Hepatocyte (in vitro differentiated cells): Measurements from ENCODE around the gene CYFIP1. TPM values are rescaled to one million over a fixed set of nuclear protein-coding genes. Genes with fewer than 3 reads are reported as not detected.

Source experiments
- DNase-seq: peaks from one replicate; pipeline ENCODE4 v3.0.0-alpha.2; 2016; ENCODE audit warnings: low spot score
- H2AFZ ChIP-seq: fragments of 200-600 bp; sonication (generic); 2 replicates; pipeline ENCODE4 v1.6.0; 2016; ENCODE audit warnings: antibody characterized with exemption, mild to moderate bottlenecking
- H3K27ac ChIP-seq: fragments of 200-600 bp; sonication (generic); 2 replicates; pipeline ENCODE4 v1.5.1; 2016; ENCODE audit warnings: mild to moderate bottlenecking
- H3K27me3 ChIP-seq: fragments of 200-600 bp; sonication (generic); 2 replicates; pipeline ENCODE4 v1.6.1; 2016
- H3K36me3 ChIP-seq: fragments of 200-600 bp; sonication (generic); replicated peaks from 2 replicates; pipeline ENCODE4 v1.5.1; 2016; ENCODE audit warnings: low read depth; ENCODE audit not compliant: insufficient read depth
- H3K4me1 ChIP-seq: fragments of 200-600 bp; sonication (generic); 2 replicates; pipeline ENCODE4 v1.5.1; 2016; ENCODE audit warnings: mild to moderate bottlenecking, moderate library complexity; ENCODE audit not compliant: insufficient read depth
- H3K4me2 ChIP-seq: fragments of 200-600 bp; sonication (generic); 2 replicates; pipeline ENCODE4 v1.6.0; 2016
- H3K4me3 ChIP-seq: fragments of 200-600 bp; sonication (generic); 2 replicates; pipeline ENCODE4 v1.5.1; 2016; ENCODE audit warnings: mild to moderate bottlenecking
- H3K79me2 ChIP-seq: fragments of 200-600 bp; sonication (generic); 2 replicates; pipeline ENCODE4 v1.6.0; 2017; ENCODE audit warnings: mild to moderate bottlenecking
- H3K9me2 ChIP-seq: fragments of 200-600 bp; sonication (generic); replicated peaks from 2 replicates; pipeline ENCODE4 v1.6.0; 2017; ENCODE audit warnings: mild to moderate bottlenecking; ENCODE audit not compliant: insufficient read depth
- H3K9me3 ChIP-seq: fragments of 200-600 bp; sonication (generic); 2 replicates; pipeline ENCODE4 v1.5.1; 2016; ENCODE audit warnings: low read depth, mild to moderate bottlenecking
- H4K20me1 ChIP-seq: fragments of 200-600 bp; sonication (generic); 2 replicates; pipeline ENCODE4 v1.6.0; 2016; ENCODE audit warnings: mild to moderate bottlenecking; ENCODE audit not compliant: insufficient read depth, poor library complexity, severe bottlenecking
- CTCF ChIP-seq: fragments of 200-600 bp; sonication (generic); IDR thresholded peaks from 2 replicates; pipeline ENCODE4 v1.5.1; 2016; ENCODE audit warnings: antibody characterized with exemption, mild to moderate bottlenecking; ENCODE audit not compliant: poor library complexity
- EZH2 ChIP-seq: fragments of 200-600 bp; sonication (generic); IDR thresholded peaks from 2 replicates; pipeline ENCODE4 v1.6.1; 2016; ENCODE audit warnings: antibody characterized with exemption, mild to moderate bottlenecking, borderline replicate concordance
- EZH2phosphoT487 ChIP-seq: fragments of 200-600 bp; sonication (generic); IDR thresholded peaks from one replicate; pipeline ENCODE4 v1.6.1; 2018; ENCODE audit warnings: antibody characterized with exemption, mild to moderate bottlenecking, low read depth, moderate library complexity; ENCODE audit not compliant: unreplicated experiment, severe bottlenecking
- WGBS: methylation state at CpG from one replicate; pipeline ENCODE4 v1.1.6; 2016; ENCODE audit warnings: low lambda C conversion rate; ENCODE audit errors: missing lambda C conversion rate; 5-methylcytosine and 5-hydroxymethylcytosine counted together
- polyA plus RNA-seq: library from polyadenylated mRNA; unstranded; fragments of >200 nt; fragmentation: Nextera tagmentation; extraction: Ambion mirVana; gene quantifications from 2 replicates; pipeline ENCODE4 v1.2.1, GENCODE V29; 2016
- total RNA-seq: library from RNA; depleted of rRNA; stranded (reverse); fragments of >200 nt; gene quantifications from 2 replicates; pipeline ENCODE4 v1.2.3, GENCODE V29; 2014

CYFIP1 gene
- total and polyA plus RNA-seq, 2 experiments from 2014 or later: 73.4 to 92.2 TPM

- H3K4me3 ChIP-seq: no peak overlapping the region
- 94% methylated on average over 12 of the region's 12 CpGs for WGBS
- DNase-seq: no peak
- H3K36me3 ChIP-seq: no peaks in the 10 kb centered on the region
- H3K4me1 ChIP-seq: no peaks in the 10 kb centered on the region
- no peak for TF ChIP-seq CTCF
- TF ChIP-seq EZH2phosphoT487: no peak
- no peak for TF ChIP-seq EZH2
- H4K20me1 ChIP-seq: no peaks in the 10 kb centered on the region
- H3K9me2 ChIP-seq: no peaks in the 10 kb centered on the region
- H2AFZ ChIP-seq: no peak overlapping the region
- H3K4me2 ChIP-seq: no peak overlapping the region
- no peaks in the 10 kb centered on the region for H3K27me3 ChIP-seq
- H3K9me3 ChIP-seq: no peaks in the 10 kb centered on the region
- H3K79me2 ChIP-seq: no peaks in the 10 kb centered on the region
- no peak overlapping the region for H3K27ac ChIP-seq
Measured at GRCh38 chr15:22912256-22912655, 67.9 kb downstream of the CYFIP1 start.

DNA sequence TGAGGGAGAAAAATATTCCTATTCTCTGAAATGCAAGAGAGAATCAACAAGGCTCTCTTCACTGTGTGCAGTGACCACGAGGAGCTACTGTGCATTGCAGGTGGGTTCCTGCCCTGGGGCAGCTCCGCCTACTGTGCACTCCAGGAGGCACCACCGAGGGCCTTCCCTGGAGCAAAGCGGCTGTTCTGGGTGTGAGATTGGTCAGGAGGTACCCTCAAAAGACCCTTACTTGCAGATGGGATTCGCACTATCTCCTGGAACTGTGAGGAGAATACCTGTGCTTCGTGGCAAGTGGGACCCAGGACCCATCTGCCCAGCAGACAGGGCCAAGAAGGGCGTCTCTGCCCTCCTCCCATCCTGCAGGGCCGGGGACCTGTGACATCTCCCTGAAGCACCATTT is 68.9 kb downstream of the CYFIP1 start:
- H4K20me1 ChIP-seq: no peaks in the 10 kb centered on the region
- H3K4me1 ChIP-seq: no peaks in the 10 kb centered on the region
- H3K36me3 ChIP-seq: no peaks in the 10 kb centered on the region
- H3K27ac ChIP-seq: no peak overlapping the region
- WGBS: 87% methylated on average over 8 of the region's 8 CpGs
- no peak overlapping the region for H3K4me3 ChIP-seq
- no peak overlapping the region for H2AFZ ChIP-seq
- H3K9me2 ChIP-seq: no peaks in the 10 kb centered on the region
- H3K9me3 ChIP-seq: no peaks in the 10 kb centered on the region
- no peaks in the 10 kb centered on the region for H3K27me3 ChIP-seq
- H3K79me2 ChIP-seq: no peaks in the 10 kb centered on the region
- H3K4me2 ChIP-seq: no peak overlapping the region
- TF ChIP-seq EZH2phosphoT487 (no peak), EZH2 (no peak), CTCF (no peak)
- no peak for DNase-seq

DNA sequence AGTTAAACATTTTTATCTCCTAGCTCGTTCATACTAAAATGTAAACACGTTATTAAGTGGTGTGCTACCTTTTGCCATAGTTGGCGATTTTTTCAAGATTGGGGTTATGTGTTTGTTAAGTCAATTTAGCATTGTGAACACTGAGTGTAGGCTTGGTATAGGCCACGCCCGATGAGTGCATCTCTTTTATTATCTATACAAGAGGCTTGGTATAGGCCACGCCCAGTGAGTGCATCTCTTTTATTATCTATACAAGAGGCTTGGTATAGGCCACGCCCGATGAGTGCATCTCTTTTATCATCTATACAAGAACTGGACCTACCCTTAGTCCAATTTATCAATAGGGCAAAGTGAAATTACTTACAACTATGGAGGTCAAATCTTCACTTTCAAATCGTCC is 71.3 kb downstream of the CYFIP1 start:
- no peaks in the 10 kb centered on the region for H4K20me1 ChIP-seq
- no peaks in the 10 kb centered on the region for H3K4me1 ChIP-seq
- H3K4me2 ChIP-seq: no peak overlapping the region
- H3K4me3 ChIP-seq: no peak overlapping the region
- TF ChIP-seq EZH2phosphoT487 (no peak), EZH2 (no peak), CTCF (no peak)
- H2AFZ ChIP-seq: no peak overlapping the region
- WGBS: 92% methylated on average over 9 of the region's 9 CpGs
- no peak overlapping the region for H3K27ac ChIP-seq
- H3K36me3 ChIP-seq: no peaks in the 10 kb centered on the region
- no peaks in the 10 kb centered on the region for H3K79me2 ChIP-seq
- no peaks in the 10 kb centered on the region for H3K27me3 ChIP-seq
- DNase-seq: no peak
- H3K9me2 ChIP-seq: no peaks in the 10 kb centered on the region
- no peaks in the 10 kb centered on the region for H3K9me3 ChIP-seq
